ENCODE measurements around the gene TMEM39A.

GRCh38 chr3:119507404-119507803, 44.0 kb upstream of the TMEM39A start:
- TF ChIP-seq CTCF (IDR thresholded peaks at IDR 0.05) (no peak), EP300 (IDR thresholded peaks at IDR 0.05) (no peak), POLR2A (IDR thresholded peaks at IDR 0.05) (no peak)

Data from ovary (tissue), 3 donors.